ENCODE results near the gene USH1G.
"Not testable (repeated sequence)": the region's sequence is repeated elsewhere in the genome, so short reads cannot be mapped to it uniquely, and the experiment has no call there.

DNA sequence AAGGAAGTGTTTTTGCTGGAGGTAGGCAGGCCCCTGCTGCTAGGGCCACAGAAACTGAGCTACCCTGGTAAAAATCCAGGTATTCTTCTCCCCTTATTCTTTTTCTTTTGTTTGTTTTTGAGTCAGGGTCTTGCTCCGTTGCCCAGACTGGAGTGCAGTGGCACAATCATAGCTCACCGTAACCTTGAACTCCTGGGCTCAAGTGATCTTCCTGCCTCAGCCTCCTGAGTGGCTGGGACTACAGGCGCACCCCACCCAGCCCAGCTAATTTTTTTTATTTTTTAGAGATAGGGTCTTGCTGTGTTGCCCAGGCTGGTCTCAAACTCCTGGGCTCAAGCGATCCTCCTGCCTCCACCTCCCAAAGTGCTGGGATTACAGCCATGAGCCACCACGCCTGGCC lies 46.4 kb upstream of the USH1G start:
- TF ChIP-seq, protein P1, sequence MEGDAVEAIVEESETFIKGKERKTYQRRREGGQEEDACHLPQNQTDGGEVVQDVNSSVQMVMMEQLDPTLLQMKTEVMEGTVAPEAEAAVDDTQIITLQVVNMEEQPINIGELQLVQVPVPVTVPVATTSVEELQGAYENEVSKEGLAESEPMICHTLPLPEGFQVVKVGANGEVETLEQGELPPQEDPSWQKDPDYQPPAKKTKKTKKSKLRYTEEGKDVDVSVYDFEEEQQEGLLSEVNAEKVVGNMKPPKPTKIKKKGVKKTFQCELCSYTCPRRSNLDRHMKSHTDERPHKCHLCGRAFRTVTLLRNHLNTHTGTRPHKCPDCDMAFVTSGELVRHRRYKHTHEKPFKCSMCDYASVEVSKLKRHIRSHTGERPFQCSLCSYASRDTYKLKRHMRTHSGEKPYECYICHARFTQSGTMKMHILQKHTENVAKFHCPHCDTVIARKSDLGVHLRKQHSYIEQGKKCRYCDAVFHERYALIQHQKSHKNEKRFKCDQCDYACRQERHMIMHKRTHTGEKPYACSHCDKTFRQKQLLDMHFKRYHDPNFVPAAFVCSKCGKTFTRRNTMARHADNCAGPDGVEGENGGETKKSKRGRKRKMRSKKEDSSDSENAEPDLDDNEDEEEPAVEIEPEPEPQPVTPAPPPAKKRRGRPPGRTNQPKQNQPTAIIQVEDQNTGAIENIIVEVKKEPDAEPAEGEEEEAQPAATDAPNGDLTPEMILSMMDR (IDR thresholded peaks at IDR 0.05; ENCODE audit: low read length), result not testable (repeated sequence)
- not testable (repeated sequence) for TF ChIP-seq EZH2 (IDR thresholded peaks at IDR 0.05; ENCODE audit: borderline replicate concordance, low read length)

All from OCI-LY1 (cell line).